GM12873 (cell line): ENCODE data around the gene SIPA1L3.

ENCODE experiments used
- TF ChIP-seq, protein P1 (sequence below): IDR thresholded peaks from 2 replicates; pipeline ENCODE4 v1.5.1; 2012; ENCODE audit warnings: low read depth, mild to moderate bottlenecking, moderate library complexity, low read length, control low read depth; ENCODE audit not compliant: insufficient read depth; ENCODE audit errors: missing control alignments

Gene SIPA1L3

DNA sequence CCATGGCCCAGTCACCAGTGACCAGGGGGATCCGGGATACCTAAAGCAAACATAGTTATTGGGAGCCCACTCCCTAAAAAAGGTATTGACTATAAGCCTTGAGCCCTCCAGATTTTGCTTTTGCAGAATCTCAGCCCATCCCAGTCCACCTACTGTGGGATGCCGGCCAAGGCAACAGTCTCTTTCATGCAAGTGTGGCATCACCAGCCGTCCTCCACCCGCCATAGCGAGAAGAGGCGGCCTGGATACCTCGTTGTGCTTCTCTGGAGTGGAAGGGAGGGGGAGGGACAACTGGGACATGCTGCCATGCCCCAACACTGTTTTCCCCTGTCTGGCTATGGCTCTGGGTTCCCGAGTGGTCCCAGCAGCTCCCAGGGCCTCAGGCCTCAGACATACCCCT lies 193.6 kb downstream of the SIPA1L3 start:
- TF ChIP-seq, protein P1, sequence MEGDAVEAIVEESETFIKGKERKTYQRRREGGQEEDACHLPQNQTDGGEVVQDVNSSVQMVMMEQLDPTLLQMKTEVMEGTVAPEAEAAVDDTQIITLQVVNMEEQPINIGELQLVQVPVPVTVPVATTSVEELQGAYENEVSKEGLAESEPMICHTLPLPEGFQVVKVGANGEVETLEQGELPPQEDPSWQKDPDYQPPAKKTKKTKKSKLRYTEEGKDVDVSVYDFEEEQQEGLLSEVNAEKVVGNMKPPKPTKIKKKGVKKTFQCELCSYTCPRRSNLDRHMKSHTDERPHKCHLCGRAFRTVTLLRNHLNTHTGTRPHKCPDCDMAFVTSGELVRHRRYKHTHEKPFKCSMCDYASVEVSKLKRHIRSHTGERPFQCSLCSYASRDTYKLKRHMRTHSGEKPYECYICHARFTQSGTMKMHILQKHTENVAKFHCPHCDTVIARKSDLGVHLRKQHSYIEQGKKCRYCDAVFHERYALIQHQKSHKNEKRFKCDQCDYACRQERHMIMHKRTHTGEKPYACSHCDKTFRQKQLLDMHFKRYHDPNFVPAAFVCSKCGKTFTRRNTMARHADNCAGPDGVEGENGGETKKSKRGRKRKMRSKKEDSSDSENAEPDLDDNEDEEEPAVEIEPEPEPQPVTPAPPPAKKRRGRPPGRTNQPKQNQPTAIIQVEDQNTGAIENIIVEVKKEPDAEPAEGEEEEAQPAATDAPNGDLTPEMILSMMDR = no peak

GRCh38 chr19:38101723-38102122 lies 194.7 kb downstream of the SIPA1L3 start:
- TF ChIP-seq, protein P1 = no peak

- TF ChIP-seq, protein P1 = no peak
These were observed 198.6 kb downstream of the SIPA1L3 start for GRCh38 chr19:38105574-38105973.

GRCh38 chr19:38107129-38107528 lies 200.1 kb downstream of the SIPA1L3 start:
- TF ChIP-seq, protein P1 = no peak

DNA sequence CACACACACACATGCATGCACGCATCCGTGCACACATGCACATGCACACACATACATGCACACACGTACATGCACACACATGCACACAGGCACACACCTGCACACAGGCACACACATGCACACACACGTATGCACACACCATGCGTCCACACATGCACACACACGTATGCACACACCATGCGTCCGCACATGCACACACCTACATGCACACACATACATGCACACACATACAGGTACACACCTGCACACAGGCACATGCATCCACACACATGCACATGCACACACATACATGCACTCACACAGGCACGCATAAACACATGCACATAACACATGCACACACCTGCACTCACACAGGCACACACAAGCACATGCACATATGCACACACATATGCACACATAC lies 204.9 kb downstream of the SIPA1L3 start:
- TF ChIP-seq, protein P1 = no peak

- TF ChIP-seq, protein P1 = no peak
These were observed 207.6 kb downstream of the SIPA1L3 start for GRCh38 chr19:38114651-38115050.

DNA sequence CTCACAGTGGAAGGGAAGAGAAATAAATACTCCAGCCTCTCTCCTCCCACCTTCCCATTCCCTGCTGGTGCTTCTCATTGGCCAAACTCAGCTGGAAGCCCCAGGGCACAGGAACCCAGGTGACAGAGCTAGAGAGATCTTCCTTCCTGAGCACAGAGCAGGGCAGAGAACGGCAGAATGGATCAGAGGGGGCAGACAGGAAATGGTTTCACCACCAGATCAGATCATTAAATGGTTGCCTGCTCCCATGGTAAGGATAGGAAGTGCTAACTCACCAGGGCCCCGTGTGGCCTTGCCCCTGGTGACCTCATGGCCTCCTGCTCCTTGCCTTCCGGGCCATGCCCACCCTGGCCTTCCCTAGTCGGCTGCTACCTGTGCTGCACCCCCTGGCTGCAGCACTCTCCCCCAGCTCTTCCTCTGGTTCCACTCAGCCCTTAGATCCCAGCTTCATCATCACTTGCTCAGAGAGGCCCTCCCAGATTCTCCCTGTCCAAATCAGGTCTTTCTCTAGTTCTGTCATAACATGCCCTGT lies 208.3 kb downstream of the SIPA1L3 start:
- TF ChIP-seq, protein P1 = no peak
